Gastroesophageal sphincter (tissue), 3 donors: ENCODE results near the gene FAM170A.

Source experiments
- EP300 ChIP-seq: sonication (generic); formaldehyde crosslinking; IDR thresholded peaks from one replicate; pipeline ENCODE4 v1.6.1; 2017; ENCODE audit warnings: antibody characterized with exemption, mild to moderate bottlenecking
- POLR2A ChIP-seq, 2 donors: fragments of 450-650 bp; IDR thresholded peaks; one replicate each; pipeline ENCODE4 v1.6.1; 2017; ENCODE audit warnings: antibody characterized with exemption in 2 of 2, mild to moderate bottlenecking in 2 of 2, moderate library complexity in 1 of 2
- POLR2AphosphoS5 ChIP-seq: sonication (generic); formaldehyde crosslinking; IDR thresholded peaks from one replicate; pipeline ENCODE4 v1.6.1; 2017; ENCODE audit warnings: antibody characterized with exemption
- TF ChIP-seq, protein P1 (sequence below), 4 experiments: fragments of 200-600 bp in 2 of 4; fragments of 450-650 bp in 2 of 4; sonication (generic) in 1 of 4; IDR thresholded peaks; one replicate each; pipeline ENCODE4 v1.5.1; 2017 to 2019; ENCODE audit warnings: antibody characterized with exemption in 4 of 4, mild to moderate bottlenecking in 2 of 4, moderate library complexity in 2 of 4

DNA sequence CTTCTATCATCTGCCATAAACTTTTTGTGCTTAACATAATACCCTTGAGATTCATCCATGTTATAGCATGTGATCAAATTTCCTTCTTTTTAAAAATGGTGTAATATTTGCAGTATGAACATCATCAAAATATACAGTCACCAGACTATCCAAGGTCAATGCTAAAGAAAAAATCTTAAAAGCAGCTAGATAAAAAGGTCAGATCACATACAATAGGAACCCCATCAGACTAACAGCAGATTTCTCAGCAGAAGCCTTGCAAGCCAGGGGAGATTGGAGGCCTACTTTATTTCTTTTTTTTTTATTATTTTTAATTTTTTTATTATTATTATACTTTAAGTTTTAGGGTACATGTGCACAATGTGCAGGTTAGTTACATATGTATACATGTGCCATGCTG, 37.2 kb downstream of the FAM170A start:
- TF ChIP-seq, protein P1, sequence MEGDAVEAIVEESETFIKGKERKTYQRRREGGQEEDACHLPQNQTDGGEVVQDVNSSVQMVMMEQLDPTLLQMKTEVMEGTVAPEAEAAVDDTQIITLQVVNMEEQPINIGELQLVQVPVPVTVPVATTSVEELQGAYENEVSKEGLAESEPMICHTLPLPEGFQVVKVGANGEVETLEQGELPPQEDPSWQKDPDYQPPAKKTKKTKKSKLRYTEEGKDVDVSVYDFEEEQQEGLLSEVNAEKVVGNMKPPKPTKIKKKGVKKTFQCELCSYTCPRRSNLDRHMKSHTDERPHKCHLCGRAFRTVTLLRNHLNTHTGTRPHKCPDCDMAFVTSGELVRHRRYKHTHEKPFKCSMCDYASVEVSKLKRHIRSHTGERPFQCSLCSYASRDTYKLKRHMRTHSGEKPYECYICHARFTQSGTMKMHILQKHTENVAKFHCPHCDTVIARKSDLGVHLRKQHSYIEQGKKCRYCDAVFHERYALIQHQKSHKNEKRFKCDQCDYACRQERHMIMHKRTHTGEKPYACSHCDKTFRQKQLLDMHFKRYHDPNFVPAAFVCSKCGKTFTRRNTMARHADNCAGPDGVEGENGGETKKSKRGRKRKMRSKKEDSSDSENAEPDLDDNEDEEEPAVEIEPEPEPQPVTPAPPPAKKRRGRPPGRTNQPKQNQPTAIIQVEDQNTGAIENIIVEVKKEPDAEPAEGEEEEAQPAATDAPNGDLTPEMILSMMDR (IDR thresholded peaks at IDR 0.05), result no peak
- TF ChIP-seq POLR2A (IDR thresholded peaks at IDR 0.05), result no peak
- TF ChIP-seq POLR2AphosphoS5, result no peak
- TF ChIP-seq EP300, result no peak
